ENCODE results near the gene IRAK2. TPM values are rescaled to one million over a fixed set of nuclear protein-coding genes. Genes with fewer than 3 reads are reported as not detected.
A peak's percentile ranks its signal among the peaks of the same experiment; 100 is the strongest.

The IRAK2 gene
- total RNA-seq, 2 experiments from 2014 or later = 1.4 TPM

DNA sequence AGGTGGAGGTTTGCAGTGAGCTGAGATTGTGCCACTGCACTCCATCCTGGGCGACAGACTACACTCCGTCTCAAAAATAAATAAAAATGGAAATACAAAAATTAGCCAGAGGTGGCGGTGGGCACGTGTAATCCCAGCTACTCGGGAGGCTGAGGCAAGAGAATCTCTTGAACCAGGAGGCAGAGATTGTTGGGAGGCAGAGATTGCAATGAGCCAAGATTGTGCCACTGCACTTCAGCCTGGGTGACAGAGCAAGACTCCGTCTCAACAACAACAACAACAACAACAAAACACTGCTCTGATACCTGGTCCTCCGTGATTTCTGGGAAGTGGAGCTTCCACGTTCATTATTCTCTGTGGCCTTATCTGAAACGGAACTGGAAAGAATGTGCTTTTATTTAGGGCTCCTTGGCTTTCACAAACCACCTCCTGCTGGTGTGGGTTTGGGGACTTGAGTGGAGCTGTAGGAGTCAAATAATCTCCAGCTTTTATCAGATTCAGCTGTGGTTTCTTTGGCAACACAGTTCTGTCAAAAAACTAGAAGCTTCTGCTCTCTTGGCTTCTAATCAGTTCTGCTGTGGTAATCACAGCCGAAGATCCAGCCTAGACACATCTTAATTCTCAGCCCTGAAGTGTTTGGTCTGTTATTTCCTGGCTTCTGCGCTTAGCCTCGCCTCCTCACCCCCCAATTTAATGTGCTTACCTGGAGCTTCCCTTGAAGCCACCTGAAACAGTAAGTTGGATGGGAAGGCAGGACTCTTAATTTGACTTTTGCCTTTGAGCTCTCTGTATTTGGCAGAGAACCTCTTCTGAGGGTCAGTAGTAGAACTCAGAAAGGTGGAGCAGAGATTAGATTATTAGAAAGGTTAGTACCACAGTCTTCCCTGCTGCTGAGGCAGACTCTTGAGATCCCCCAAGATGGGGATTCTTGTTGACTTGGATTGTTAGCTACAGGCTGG lies 21.4 kb downstream of the IRAK2 start:
- peak overlapping the region; percentile 12; the same call in 1 of the 2 replicates for H3K4me2 ChIP-seq (ENCODE audit: low read length)
- intact Hi-C loops (cut with micrococcal nuclease; ENCODE audit: unreplicated experiment) = no loop called here
- H2AFZ ChIP-seq (ENCODE audit: low read length) = no peak overlapping the region
- BruUV-seq (replicated peaks) = no TSS peak
- no peaks in the 10 kb centered on the region for H4K20me1 ChIP-seq (ENCODE audit: insufficient read depth, low read length)
- H3K4me3 ChIP-seq (ENCODE audit: low read depth, low read length, poor library complexity, severe bottlenecking) = no peak overlapping the region
- H3K9me3 ChIP-seq (ENCODE audit: low read length) = no peaks in the 10 kb centered on the region
- POLR2A ChIA-PET = interaction anchor here (0.5 to 2.3 kb wide), 11 partner anchors 7 to 78 kb away, joined by 3 to 6 read pairs (median 4); partner anchors contain the start of gene VHL
- TF ChIP-seq EZH2phosphoT487 (IDR thresholded peaks at IDR 0.05; ENCODE audit: borderline replicate concordance, low read depth, low read length) = no peak
- TF ChIP-seq, protein P1, sequence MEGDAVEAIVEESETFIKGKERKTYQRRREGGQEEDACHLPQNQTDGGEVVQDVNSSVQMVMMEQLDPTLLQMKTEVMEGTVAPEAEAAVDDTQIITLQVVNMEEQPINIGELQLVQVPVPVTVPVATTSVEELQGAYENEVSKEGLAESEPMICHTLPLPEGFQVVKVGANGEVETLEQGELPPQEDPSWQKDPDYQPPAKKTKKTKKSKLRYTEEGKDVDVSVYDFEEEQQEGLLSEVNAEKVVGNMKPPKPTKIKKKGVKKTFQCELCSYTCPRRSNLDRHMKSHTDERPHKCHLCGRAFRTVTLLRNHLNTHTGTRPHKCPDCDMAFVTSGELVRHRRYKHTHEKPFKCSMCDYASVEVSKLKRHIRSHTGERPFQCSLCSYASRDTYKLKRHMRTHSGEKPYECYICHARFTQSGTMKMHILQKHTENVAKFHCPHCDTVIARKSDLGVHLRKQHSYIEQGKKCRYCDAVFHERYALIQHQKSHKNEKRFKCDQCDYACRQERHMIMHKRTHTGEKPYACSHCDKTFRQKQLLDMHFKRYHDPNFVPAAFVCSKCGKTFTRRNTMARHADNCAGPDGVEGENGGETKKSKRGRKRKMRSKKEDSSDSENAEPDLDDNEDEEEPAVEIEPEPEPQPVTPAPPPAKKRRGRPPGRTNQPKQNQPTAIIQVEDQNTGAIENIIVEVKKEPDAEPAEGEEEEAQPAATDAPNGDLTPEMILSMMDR (conservative IDR thresholded peaks at IDR 0.05; ENCODE audit: low read length) = no peak
- H3K79me2 ChIP-seq (ENCODE audit: insufficient read depth, low read depth, low read length) = no peaks in the 10 kb centered on the region
- no peak for DNase-seq (ENCODE audit: low spot score)
- CTCF ChIA-PET (ENCODE audit: unreplicated experiment) = no interaction called here
- H3K36me3 ChIP-seq (ENCODE audit: insufficient read depth, low read length) = no peaks in the 10 kb centered on the region
- H3K9me2 ChIP-seq (ENCODE audit: insufficient read depth, low read length) = no peaks in the 10 kb centered on the region
- H3K27ac ChIP-seq (ENCODE audit: low read depth, low read length, poor library complexity, severe bottlenecking) = no peak overlapping the region
- peaks cover 66% of the 10 kb centered on the region for H3K4me1 ChIP-seq (ENCODE audit: insufficient read depth, low read length, poor library complexity, severe bottlenecking)

DNA sequence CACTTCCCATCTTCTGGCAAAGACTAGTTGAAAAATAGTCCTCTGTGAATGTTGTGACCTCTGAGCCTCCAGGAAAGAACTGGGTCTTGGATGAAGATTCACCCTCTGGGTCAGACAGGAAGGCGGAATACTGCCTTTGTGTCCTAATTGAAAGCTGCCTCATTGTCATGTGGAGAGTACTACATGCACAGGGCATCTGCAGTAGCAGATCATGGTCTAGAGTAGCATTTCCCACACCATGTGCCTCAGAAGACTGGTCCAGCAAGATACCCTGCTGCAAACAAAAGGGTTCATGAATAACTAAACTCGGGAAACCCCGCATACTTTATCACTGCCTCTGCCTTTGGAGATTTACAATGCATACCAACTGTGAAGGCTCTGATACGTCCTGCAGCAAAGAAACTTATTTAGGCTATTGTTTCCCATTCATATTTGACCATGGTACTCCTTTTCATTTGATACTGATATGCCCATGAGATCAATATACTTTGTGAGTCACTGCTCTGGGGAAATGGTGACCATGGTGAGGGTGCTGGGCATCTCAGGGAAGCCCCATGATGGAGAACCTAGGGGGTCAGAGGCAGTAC lies 22.7 kb downstream of the IRAK2 start:
- intact Hi-C loops (cut with micrococcal nuclease; ENCODE audit: unreplicated experiment) = no loop called here
- ChIA-PET CTCF (ENCODE audit: unreplicated experiment) (no interaction called here), POLR2A (interaction anchor here (1.0 to 2.3 kb wide), 6 partner anchors 8 to 40 kb away, joined by 3 to 6 read pairs (median 4); no protein-coding TSS in a partner anchor)
- Histone ChIP-seq H3K4me1 (ENCODE audit: insufficient read depth, low read length, poor library complexity, severe bottlenecking) (peaks cover 69% of the 10 kb centered on the region), H4K20me1 (ENCODE audit: insufficient read depth, low read length) (no peaks in the 10 kb centered on the region), H3K36me3 (ENCODE audit: insufficient read depth, low read length) (no peaks in the 10 kb centered on the region), H3K4me3 (ENCODE audit: low read depth, low read length, poor library complexity, severe bottlenecking) (no peak overlapping the region), H2AFZ (ENCODE audit: low read length) (peak overlapping the region; percentile 45; the same call in 1 of the 2 replicates), H3K79me2 (ENCODE audit: insufficient read depth, low read depth, low read length) (no peaks in the 10 kb centered on the region), H3K9me2 (ENCODE audit: insufficient read depth, low read length) (no peaks in the 10 kb centered on the region), H3K4me2 (ENCODE audit: low read length) (peak overlapping the region; percentile 36; the same call in 1 of the 2 replicates), H3K27ac (ENCODE audit: low read depth, low read length, poor library complexity, severe bottlenecking) (no peak overlapping the region), H3K9me3 (ENCODE audit: low read length) (no peaks in the 10 kb centered on the region)
- no peak for DNase-seq (ENCODE audit: low spot score)
- BruUV-seq (replicated peaks) = no TSS peak
- TF ChIP-seq EZH2phosphoT487 (IDR thresholded peaks at IDR 0.05; ENCODE audit: borderline replicate concordance, low read depth, low read length) = no peak
- TF ChIP-seq, protein P1 (conservative IDR thresholded peaks at IDR 0.05; ENCODE audit: low read length) = no peak

All from OCI-LY7 (cell line).